ENCODE data around the gene AUH.

GRCh38 chr9:91243029-91243428, 118.7 kb downstream of the AUH start:
- TF ChIP-seq POLR2A (IDR thresholded peaks at IDR 0.05; ENCODE audit: low read length) = no peak
- TF ChIP-seq GATA1 (IDR thresholded peaks at IDR 0.05; ENCODE audit: low read depth, low read length) = no peak
